Measurements from ENCODE around the gene TH. TPM values are rescaled to one million over a fixed set of nuclear protein-coding genes. Genes with fewer than 3 reads are reported as not detected.

The TH gene
- total RNA-seq, 4 donors from 2014 or later, result 1.3 TPM; not detected in 3

- Histone ChIP-seq H3K9me3 (no peaks in the 10 kb centered on the region), H3K27me3 (peaks cover 0 to 66% (median 0%) of the 10 kb centered on the region in 4 donors), H3K36me3 (no peaks in the 10 kb centered on the region), H3K4me3 (no peak overlapping the region), H3K4me1 (no peaks in the 10 kb centered on the region), H3K27ac (replicated peaks in 1 of 4) (no peak overlapping the region)
- no peak for DNase-seq (ENCODE audit: extremely low spot score)
- intact Hi-C loops (cut with DNase I), result no loop called here
- WGBS, result 100% methylated on average over 10 of the region's 11 CpGs
- TF ChIP-seq CTCF (IDR thresholded peaks at IDR 0.05), result no peak
- no peak for TF ChIP-seq EP300 (IDR thresholded peaks at IDR 0.05)
- TF ChIP-seq POLR2AphosphoS5 (IDR thresholded peaks at IDR 0.05), result no peak
- TF ChIP-seq POLR2A (IDR thresholded peaks at IDR 0.05; ENCODE audit: low read depth), result no peak
Observed at GRCh38 chr11:2174361-2174760, 2.7 kb upstream of the TH start.

- H3K27me3 ChIP-seq, result peaks cover 0 to 66% (median 0%) of the 10 kb centered on the region in 4 donors
- no peak for DNase-seq (ENCODE audit: extremely low spot score)
- no peak overlapping the region for H3K4me3 ChIP-seq
- H3K36me3 ChIP-seq, result no peaks in the 10 kb centered on the region
- H3K4me1 ChIP-seq, result no peaks in the 10 kb centered on the region
- intact Hi-C loops (cut with DNase I), result no loop called here
- no peak overlapping the region for H3K27ac ChIP-seq (replicated peaks in 1 of 4)
- WGBS, result 60% methylated on average over 4 of the region's 11 CpGs
- TF ChIP-seq POLR2AphosphoS5 (IDR thresholded peaks at IDR 0.05) (no peak), POLR2A (IDR thresholded peaks at IDR 0.05; ENCODE audit: low read depth) (no peak), EP300 (IDR thresholded peaks at IDR 0.05) (no peak), CTCF (IDR thresholded peaks at IDR 0.05) (no peak)
- H3K9me3 ChIP-seq, result no peaks in the 10 kb centered on the region
Observed at GRCh38 chr11:2173761-2174160, 2.1 kb upstream of the TH start.

GRCh38 chr11:2173150-2173693 is 1.6 kb upstream of the TH start:
- DNase-seq (ENCODE audit: extremely low spot score), result no peak
- Histone ChIP-seq H3K27me3 (peaks cover 0 to 68% (median 0%) of the 10 kb centered on the region in 4 donors), H3K27ac (replicated peaks in 1 of 4) (no peak overlapping the region), H3K4me3 (no peak overlapping the region), H3K36me3 (no peaks in the 10 kb centered on the region), H3K9me3 (no peaks in the 10 kb centered on the region), H3K4me1 (no peaks in the 10 kb centered on the region)
- 84% methylated on average over 16 of the region's 16 CpGs for WGBS
- TF ChIP-seq POLR2AphosphoS5 (IDR thresholded peaks at IDR 0.05) (no peak), CTCF (IDR thresholded peaks at IDR 0.05) (no peak), POLR2A (IDR thresholded peaks at IDR 0.05; ENCODE audit: low read depth) (no peak)
- intact Hi-C loops (cut with DNase I), result no loop called here

GRCh38 chr11:2172676-2173075 is 1.1 kb upstream of the TH start:
- WGBS, result 94% methylated on average over 10 of the region's 12 CpGs
- Histone ChIP-seq H3K27me3 (peaks cover 0 to 74% (median 0%) of the 10 kb centered on the region in 4 donors), H3K4me1 (no peaks in the 10 kb centered on the region), H3K9me3 (no peaks in the 10 kb centered on the region), H3K36me3 (no peaks in the 10 kb centered on the region), H3K27ac (replicated peaks in 1 of 4) (no peak overlapping the region), H3K4me3 (no peak overlapping the region)
- no peak for DNase-seq (ENCODE audit: extremely low spot score)
- TF ChIP-seq EP300 (IDR thresholded peaks at IDR 0.05), result no peak
- TF ChIP-seq CTCF (IDR thresholded peaks at IDR 0.05), result no peak
- no peak for TF ChIP-seq POLR2AphosphoS5 (IDR thresholded peaks at IDR 0.05)
- no peak for TF ChIP-seq POLR2A (IDR thresholded peaks at IDR 0.05; ENCODE audit: low read depth)
- intact Hi-C loops (cut with DNase I), result no loop called here
